Activated T-cell treated with anti-CD3 and anti-CD28 coated beads for 1 hour (primary cell): ENCODE measurements around the gene LDB3.

Source experiments
- DNase-seq: peaks from one replicate; pipeline ENCODE4 v3.0.0-alpha.2; 2020; ENCODE audit warnings: low read depth

The LDB3 gene

DNA sequence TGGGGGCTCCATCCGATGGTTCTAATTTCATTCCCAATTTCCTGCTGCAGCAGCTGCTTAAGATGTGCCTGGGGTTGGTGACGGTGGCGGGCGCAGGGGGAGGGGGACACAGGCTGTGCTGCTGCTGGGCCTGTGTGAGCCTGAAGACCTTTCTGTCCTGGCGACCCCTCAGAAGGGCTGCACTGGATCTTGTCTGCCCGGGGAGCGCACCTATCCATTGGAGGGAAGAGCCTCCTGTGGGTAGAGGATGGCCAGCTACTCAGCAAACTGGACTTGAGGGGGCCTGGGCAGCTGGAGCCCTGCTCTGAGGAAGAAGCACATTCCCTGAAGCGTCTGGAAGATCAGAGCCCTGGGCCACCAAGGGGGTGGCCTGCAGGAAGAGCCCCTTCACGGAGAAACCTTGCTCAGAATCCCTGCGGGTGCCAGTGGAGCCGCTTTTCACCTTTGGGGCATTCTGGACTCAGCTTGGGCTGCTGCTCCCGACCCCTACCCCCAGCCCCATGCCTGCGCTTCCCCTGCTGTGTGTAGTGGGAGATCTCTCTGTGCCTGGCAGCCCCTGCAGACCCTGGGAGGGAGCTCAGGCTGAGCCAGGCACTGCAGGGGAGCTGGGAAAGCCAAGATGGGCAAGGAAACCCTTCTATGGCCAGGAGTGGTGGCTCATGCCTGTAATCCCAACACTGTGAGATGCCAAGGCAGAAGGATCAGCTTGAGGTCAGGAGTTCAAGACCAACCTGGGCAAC, 17.8 kb downstream of the LDB3 start:
- no peak for DNase-seq

DNA sequence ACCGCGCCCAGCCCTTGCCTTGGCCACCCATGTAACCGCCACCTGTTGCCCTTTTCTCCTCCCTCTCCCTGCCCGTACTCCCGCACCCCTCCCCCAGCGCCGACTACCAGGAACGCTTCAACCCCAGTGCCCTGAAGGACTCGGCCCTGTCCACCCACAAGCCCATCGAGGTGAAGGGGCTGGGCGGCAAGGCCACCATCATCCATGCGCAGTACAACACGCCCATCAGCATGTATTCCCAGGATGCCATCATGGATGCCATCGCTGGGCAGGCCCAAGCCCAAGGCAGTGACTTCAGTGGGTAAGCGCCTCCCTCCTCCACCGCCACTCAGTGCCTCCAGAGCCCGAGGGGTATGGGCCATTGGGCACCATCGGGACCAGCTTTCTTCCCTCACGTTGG, 18.7 kb downstream of the LDB3 start:
- no peak for DNase-seq

GRCh38 chr10:86687750-86688149, 19.4 kb downstream of the LDB3 start:
- DNase-seq: no peak

DNA sequence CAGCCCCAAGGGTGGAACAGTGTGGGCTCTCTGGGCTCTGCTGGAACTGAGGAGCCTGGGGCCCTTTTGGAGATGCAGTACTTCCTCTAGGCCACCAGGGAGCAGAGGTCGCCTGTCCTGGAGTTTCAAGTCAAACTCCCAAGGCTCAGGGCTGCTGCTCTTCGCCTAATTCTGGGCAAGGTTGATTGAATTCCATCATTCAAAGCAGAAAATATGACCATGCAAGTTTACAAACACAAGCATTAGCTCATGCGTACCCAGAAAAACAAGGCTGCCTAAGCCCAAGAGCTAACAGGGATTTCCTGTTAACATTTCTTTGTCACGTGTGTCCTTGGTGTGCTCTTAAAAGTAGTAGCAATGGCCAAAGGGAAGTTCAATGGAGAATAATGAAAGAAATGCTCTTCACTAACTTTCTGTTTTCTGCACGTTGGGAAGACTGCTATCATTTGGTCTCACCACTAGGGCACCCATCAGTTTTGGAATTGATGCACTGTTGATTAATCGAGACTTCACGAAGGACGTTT, 20.1 kb downstream of the LDB3 start:
- peak; percentile 21 for DNase-seq

DNA sequence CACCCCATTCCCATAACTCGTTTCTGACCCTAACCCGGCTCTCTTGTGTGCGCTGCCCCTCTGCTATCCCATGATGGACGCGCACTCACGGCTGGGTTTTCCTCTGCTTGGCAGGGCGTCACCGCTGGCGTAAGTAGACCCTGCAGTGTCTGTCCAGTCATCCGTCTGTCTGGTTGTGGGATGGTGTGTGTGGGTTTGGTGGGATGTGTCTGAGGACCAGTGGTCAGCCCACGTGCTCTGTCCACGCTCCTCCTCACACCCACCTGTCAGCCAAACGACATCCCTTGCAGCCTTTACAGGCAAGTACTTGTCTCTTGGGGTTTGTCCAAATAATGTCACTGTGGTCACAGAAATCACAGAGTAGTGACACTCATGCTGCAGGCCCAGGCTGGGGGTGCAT, 20.8 kb downstream of the LDB3 start:
- no peak for DNase-seq

GRCh38 chr10:86690231-86690630, 21.9 kb downstream of the LDB3 start:
- DNase-seq: no peak

DNA sequence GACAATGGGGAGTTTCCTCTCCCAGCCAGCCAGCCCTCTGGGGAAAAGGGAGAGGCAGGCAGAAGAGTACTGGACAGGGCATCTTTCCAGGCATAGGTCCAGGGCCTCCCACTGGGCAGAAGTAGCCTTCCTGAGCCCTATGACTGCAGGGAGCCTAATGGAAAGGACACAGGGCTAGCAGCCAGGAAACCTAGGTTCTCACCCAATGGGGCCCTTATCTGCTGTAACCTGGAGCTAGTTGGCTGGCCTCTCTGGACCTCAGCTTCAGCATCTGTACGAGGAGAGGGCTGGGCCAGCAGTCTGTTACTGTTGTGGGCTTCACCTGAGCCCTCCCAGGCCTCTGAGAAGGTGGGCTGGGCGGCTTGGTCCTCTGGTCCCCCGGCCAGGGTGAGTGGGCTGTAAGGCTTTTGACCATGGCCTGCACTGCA, 22.4 kb downstream of the LDB3 start:
- no peak for DNase-seq

DNA sequence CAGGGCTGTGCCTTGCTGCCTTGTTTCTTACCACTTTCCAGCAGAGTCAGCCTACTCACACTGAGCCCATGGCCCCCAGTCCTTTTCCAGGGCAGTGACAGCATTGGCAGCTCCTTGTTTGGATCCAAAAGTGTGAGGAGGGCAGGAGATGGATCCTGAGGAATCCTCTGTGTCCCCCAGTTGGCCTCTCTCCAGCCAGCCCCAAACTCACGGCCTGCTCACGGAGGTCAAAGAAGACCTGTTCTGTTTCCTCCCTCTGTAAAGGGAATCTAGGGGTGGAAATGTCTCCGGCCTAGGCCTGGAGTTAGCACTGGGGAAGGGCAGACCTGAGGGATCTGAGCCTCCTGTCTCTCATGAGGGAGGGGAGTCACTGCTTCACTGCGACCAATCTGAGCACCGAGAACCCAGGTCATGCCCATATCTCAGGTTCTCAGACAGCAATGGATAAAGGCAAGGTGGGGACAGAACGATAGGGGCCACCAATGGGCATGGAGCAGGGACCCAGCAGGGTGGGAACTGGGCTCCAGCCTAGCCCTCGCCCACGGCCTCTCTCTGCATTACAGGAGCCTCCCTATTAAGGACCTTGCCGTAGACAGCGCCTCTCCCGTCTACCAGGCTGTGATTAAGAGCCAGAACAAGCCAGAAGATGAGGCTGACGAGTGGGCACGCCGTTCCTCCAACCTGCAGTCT, 23.2 kb downstream of the LDB3 start:
- DNase-seq: no peak

- DNase-seq: no peak
Observed at GRCh38 chr10:86692023-86692514, 23.8 kb downstream of the LDB3 start.

DNA sequence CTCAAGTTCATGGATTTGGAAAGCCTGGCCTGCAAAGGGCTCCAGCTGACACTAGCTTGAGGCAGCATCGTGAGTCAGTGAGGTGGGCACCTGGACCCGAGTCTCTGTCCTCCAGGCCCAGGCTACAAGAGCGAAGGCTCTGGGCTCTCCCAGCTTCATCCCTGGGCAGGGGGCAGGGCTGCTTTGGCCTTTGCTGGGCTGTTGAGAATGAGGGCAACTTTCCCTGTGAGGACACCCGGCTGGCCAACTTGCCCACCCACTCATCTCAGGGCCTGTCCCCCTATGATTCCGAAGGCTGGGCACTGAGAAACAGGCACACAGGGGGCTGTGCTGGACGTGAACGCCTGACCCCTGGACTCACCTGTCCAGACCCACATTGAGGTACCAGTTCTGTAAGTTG, 24.4 kb downstream of the LDB3 start:
- no peak for DNase-seq

DNA sequence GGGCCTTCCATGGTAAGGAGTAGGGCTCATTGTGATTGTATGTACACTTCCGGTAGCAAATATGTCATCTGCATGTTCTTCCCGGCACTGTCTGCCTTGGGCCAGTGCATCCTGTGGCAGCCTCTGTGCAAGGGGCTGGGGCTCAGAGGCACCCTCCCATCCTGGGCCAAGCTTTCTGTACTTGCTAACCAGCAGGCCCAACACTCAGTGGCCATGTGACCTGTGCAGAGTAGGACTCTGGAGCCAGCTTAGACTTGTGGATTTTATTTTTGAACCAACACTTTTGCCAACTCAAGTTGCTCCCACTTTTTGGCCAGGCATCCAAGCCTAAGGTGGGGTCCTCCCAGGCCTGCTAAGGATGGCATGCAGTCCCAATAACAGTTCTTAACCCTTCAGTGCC, 25.0 kb downstream of the LDB3 start:
- no peak for DNase-seq

- peak; percentile 27 for DNase-seq
Observed at GRCh38 chr10:86693721-86694369, 25.5 kb downstream of the LDB3 start.

DNA sequence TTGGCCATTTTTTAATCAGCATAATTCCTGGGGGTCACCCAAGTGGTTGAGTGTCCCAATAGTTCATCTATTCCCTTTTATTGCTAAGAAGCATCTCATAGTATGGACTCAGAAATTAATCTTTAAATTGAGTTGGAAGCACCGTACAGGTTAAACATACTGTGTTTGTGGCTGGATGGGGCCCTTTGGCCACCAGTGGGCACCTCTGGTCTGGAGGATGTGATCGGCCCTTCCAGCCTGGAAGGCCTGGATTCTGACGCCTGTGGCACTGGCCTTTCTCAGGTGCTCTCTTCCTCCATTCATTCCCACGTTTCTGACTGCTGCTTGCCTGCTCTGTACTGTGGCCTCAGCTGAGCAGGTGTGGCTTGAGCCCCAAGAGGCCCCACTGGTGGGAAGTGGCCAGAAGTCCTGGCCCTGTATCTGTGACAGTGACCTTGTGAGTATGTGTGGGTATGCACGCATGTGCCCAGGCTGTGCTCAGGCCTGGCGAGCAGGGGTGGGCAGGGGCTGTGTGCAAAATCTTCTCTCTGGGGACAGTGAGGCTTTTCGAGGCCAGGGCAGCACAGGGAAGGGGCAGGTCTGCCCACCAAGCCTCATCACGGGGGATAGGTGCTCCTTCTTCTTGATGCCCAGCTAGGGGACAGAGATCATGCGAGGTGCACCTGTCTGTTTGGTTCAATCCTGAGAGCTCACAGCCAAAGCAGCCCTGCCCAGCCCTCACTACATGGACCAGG, 30.1 kb downstream of the LDB3 start:
- no peak for DNase-seq

GRCh38 chr10:86699125-86699524, 30.8 kb downstream of the LDB3 start:
- DNase-seq: no peak

DNA sequence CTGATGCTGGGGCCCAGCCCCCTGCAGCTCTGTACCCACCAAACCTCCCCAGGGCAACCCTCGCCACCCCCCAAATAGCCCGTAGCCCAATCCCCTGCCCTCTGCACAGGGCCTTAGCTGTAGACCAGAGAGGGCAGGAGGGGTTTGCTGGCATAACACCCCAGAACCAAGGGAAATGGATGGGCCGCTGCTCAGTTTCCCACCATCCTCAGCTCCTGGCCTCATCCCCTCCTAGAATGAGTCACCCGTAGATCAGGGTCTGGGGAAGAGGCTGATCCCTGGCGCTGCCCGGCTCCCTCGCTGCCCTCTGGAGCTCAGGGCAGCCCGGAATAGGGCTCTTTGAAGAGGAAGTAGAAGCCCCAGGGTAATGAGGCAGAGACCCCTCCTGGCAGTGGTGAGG, 31.2 kb downstream of the LDB3 start:
- DNase-seq: no peak

DNA sequence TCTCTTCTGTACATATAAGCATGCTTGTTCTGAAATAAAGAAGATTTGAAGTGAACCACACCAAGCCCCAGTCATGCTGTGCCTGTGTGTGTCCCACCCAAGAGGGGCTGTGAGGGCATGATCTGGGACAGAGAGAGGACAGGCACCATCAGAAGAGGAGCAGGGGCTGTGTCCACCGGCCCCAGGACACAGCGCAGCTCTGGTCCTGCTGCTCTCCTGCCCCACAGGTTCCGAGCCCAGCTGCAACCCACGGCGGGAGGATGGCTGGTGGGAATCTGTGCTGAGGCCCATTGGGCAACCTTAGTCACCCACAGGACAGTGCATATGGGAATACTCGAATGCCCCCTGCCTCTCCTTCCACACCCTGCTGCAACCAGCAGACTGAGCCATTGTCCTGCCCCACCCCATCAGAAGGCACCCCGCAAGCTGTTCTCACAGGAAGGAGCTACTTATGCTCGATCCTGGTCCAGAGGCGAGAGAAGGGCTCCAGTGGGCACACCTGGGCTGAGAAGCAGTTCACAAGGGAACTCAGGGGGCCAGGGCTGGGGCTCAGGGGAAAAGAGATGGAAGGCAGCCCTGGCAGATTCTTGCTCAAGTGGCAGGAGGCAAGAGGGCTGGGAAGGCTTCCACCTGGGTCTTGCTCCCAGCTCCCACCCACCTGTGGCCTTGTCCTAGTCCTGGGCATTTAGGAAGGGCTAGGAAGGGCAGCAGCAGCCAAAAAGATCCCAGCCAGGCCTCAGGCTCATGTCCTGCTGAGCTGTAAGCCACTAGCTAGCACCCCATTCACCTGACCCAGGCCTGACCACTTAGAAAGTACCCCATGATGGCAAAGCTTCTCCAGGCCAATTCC, 31.9 kb downstream of the LDB3 start:
- DNase-seq: no peak

- no peak for DNase-seq
Observed at GRCh38 chr10:86700851-86701617, 32.7 kb downstream of the LDB3 start.

DNA sequence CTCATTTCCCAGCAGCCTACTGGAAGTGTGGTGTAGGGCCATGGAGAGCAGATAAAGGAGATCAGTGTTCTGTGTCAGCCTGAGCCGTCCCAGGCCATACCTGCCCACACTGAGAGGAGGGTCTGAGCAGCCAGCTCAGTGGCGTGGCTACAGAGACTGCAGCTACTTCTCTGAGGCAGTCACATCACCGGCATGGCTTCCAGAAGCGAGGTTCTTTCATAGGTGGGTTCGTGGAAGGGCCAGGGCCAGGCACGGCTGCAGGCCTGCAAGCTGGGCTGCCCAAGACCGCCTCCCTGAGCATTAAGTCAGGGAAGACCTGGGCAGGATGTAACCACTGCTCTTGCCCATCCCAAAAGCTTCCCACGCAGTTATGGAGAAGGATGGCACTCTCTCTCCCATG, 34.9 kb downstream of the LDB3 start:
- no peak for DNase-seq

- DNase-seq: no peak
Observed at GRCh38 chr10:86705139-86705538, 36.8 kb downstream of the LDB3 start.

- no peak for DNase-seq
Observed at GRCh38 chr10:86705905-86706304, 37.6 kb downstream of the LDB3 start.
